Liver (tissue), 3 donors: Measurements from ENCODE around the gene LRRC7.

Source experiments
- CTCF ChIP-seq: fragments of 150-350 bp; IDR thresholded peaks from 2 replicates; pipeline ENCODE4 v1.5.1; 2017; ENCODE audit warnings: improper control_type of control experiment, low read depth, low read length; ENCODE audit not compliant: missing input control
- EGR1 ChIP-seq, 2 donors: IDR thresholded peaks; 2 replicates each; pipeline ENCODE4 v1.6.1; 2016 to 2018; ENCODE audit warnings: antibody characterized with exemption in 2 of 2, low read depth in 2 of 2
- FOXA1 ChIP-seq: IDR thresholded peaks from 2 replicates; pipeline ENCODE4 v1.6.1; 2016; ENCODE audit warnings: antibody characterized with exemption
- GABPA ChIP-seq, 2 donors: IDR thresholded peaks in 1 of 2; conservative IDR thresholded peaks in 1 of 2; 2 replicates each; pipeline ENCODE4 v1.6.1; 2016; ENCODE audit warnings: antibody characterized with exemption in 2 of 2, mild to moderate bottlenecking in 1 of 2, moderate library complexity in 1 of 2
- JUND ChIP-seq, 2 donors: IDR thresholded peaks; 2 replicates each; pipeline ENCODE4 v1.6.1; 2016; ENCODE audit warnings: antibody characterized with exemption in 2 of 2
- MAX ChIP-seq: IDR thresholded peaks from 2 replicates; pipeline ENCODE4 v1.6.1; 2016; ENCODE audit warnings: antibody characterized with exemption
- NR2F2 ChIP-seq: IDR thresholded peaks from 2 replicates; pipeline ENCODE4 v1.6.1; 2016; ENCODE audit warnings: antibody characterized with exemption
- RAD21 ChIP-seq, 2 donors: IDR thresholded peaks; 2 replicates each; pipeline ENCODE4 v1.6.1; 2016; ENCODE audit warnings: antibody characterized with exemption in 2 of 2, mild to moderate bottlenecking in 2 of 2
- SP1 ChIP-seq: IDR thresholded peaks from 2 replicates; pipeline ENCODE4 v1.6.1; 2018; ENCODE audit warnings: antibody characterized with exemption, mild to moderate bottlenecking
- TAF1 ChIP-seq: conservative IDR thresholded peaks from 2 replicates; pipeline ENCODE4 v1.6.1; 2016; ENCODE audit warnings: antibody characterized with exemption, mild to moderate bottlenecking
- YY1 ChIP-seq: IDR thresholded peaks from 2 replicates; pipeline ENCODE4 v1.6.1; 2016; ENCODE audit warnings: antibody characterized with exemption, mild to moderate bottlenecking
- TF ChIP-seq, protein P1 (sequence below): IDR thresholded peaks from 2 replicates; pipeline ENCODE4 v1.6.1; 2016; ENCODE audit warnings: antibody characterized with exemption
- TF ChIP-seq, protein P2 (sequence below): IDR thresholded peaks from 2 replicates; pipeline ENCODE4 v1.6.1; 2016; ENCODE audit warnings: antibody characterized with exemption, mild to moderate bottlenecking
- donor health status: healthy.
- donor health status: healthy.

DNA sequence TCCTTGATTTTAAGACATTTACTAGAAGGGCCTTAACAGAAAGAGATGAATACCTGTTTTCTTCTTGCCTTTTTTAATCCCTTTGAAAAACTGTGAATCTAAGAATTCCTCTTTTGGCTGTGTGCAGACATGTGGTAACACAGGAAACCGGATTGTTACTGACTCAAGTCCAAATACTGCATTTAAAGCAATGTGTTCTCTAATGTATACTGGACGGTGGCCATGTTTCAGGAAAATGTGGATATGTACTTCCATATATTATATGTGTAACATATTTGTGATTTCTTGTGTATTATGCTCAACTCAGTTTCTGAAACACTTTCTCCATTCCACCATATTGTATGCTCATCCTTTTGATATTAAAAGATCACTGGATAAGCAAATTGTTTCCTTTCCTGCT, 185.1 kb downstream of the LRRC7 start:
- TF ChIP-seq SP1 (no peak), GABPA (IDR thresholded peaks at IDR 0.05 in 1 of 2, conservative IDR thresholded peaks at IDR 0.05 in 1 of 2) (no peak), CTCF (no peak), RAD21 (IDR thresholded peaks at IDR 0.05) (no peak), YY1 (no peak), JUND (IDR thresholded peaks at IDR 0.05) (no peak), MAX (no peak), FOXA1 (no peak), TAF1 (no peak), EGR1 (IDR thresholded peaks at IDR 0.05; ENCODE audit: low read depth in 2 of 2) (no peak), NR2F2 (no peak)
- TF ChIP-seq, protein P1, sequence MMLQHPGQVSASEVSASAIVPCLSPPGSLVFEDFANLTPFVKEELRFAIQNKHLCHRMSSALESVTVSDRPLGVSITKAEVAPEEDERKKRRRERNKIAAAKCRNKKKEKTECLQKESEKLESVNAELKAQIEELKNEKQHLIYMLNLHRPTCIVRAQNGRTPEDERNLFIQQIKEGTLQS = no peak
- TF ChIP-seq, protein P2, sequence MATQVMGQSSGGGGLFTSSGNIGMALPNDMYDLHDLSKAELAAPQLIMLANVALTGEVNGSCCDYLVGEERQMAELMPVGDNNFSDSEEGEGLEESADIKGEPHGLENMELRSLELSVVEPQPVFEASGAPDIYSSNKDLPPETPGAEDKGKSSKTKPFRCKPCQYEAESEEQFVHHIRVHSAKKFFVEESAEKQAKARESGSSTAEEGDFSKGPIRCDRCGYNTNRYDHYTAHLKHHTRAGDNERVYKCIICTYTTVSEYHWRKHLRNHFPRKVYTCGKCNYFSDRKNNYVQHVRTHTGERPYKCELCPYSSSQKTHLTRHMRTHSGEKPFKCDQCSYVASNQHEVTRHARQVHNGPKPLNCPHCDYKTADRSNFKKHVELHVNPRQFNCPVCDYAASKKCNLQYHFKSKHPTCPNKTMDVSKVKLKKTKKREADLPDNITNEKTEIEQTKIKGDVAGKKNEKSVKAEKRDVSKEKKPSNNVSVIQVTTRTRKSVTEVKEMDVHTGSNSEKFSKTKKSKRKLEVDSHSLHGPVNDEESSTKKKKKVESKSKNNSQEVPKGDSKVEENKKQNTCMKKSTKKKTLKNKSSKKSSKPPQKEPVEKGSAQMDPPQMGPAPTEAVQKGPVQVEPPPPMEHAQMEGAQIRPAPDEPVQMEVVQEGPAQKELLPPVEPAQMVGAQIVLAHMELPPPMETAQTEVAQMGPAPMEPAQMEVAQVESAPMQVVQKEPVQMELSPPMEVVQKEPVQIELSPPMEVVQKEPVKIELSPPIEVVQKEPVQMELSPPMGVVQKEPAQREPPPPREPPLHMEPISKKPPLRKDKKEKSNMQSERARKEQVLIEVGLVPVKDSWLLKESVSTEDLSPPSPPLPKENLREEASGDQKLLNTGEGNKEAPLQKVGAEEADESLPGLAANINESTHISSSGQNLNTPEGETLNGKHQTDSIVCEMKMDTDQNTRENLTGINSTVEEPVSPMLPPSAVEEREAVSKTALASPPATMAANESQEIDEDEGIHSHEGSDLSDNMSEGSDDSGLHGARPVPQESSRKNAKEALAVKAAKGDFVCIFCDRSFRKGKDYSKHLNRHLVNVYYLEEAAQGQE = no peak
